ENCODE results near the gene OTOG. TPM values are rescaled to one million over a fixed set of nuclear protein-coding genes. Genes with fewer than 3 reads are reported as not detected.

The OTOG gene
- total and polyA plus RNA-seq, 2 of the 8 experiments (the other 6 are each of a cell fraction or from before 2014, with no cell fraction given) = 0.41 to 1.5 TPM

DNA sequence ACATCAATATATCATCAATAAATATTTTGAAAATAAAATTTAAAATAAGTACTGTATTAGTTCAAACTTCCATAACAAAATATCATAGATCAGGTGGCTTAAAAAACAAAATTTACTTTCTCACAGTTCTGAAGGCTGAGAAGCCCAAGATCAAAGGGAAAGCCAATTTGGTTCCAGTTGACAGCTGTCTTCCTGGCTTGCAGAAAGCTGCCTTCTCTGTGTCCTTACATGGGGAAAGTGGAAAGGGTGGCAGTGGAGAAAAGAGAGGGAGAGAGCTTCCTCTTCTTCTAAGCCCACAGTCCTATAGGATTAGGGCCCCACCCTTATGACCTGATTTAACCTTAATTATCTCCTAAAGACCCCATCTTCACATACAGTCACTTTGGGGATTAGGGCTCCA is 121.1 kb downstream of the OTOG start:
- Histone ChIP-seq H4K20me1 (replicated peaks in 1 of 2; ENCODE audit: control insufficient read depth in 1 of 2, insufficient read depth in 2 of 2, low read length in 2 of 2) (no peaks in the 10 kb centered on the region), H3K4ac (replicated peaks; ENCODE audit: insufficient read length, low read depth, low read length) (no peak overlapping the region), H2BK20ac (ENCODE audit: low read length) (no peak overlapping the region), H3K79me1 (ENCODE audit: low read depth, low read length) (no peaks in the 10 kb centered on the region), H3K56ac (replicated peaks; ENCODE audit: insufficient read length, low read depth, low read length) (no peak overlapping the region), H2BK120ac (replicated peaks; ENCODE audit: low read depth, low read length) (no peak overlapping the region), H4K91ac (replicated peaks; ENCODE audit: insufficient read length, low read length) (no peak overlapping the region), H4K5ac (ENCODE audit: insufficient read length, low read depth, low read length) (no peak overlapping the region), H4K8ac (ENCODE audit: extremely low read depth, insufficient read depth, low read length) (no peak overlapping the region), H3K27me3 (replicated peaks in 1 of 4; ENCODE audit: control insufficient read depth in 3 of 4, extremely low read depth in 1 of 4, insufficient read depth in 3 of 4, low read length in 3 of 4) (peaks cover 0 to 6% (median 0%) of the 10 kb centered on the region in 4 experiments; a peak in 2 of 7 replicates), H2BK12ac (ENCODE audit: low read depth, low read length) (no peak overlapping the region), H3K23me2 (ENCODE audit: low read depth, low read length) (no peaks in the 10 kb centered on the region), H3K36me3 (ENCODE audit: control insufficient read depth in 2 of 4, insufficient read depth in 4 of 4, low read length in 3 of 4) (no peaks in the 10 kb centered on the region), H2AFZ (ENCODE audit: low read length) (no peak overlapping the region), H2BK5ac (ENCODE audit: low read depth, low read length) (no peak overlapping the region), H3K27ac (ENCODE audit: low read depth, low read length) (no peak overlapping the region), H2BK15ac (ENCODE audit: low read length) (no peak overlapping the region), H3K4me1 (replicated peaks in 1 of 4; ENCODE audit: control insufficient read depth in 3 of 4, insufficient read depth in 4 of 4, low read length in 3 of 4) (no peaks in the 10 kb centered on the region), H3K14ac (ENCODE audit: insufficient read length) (no peak overlapping the region), H3K18ac (ENCODE audit: extremely low read depth, low read length) (no peak overlapping the region), H3K4me2 (ENCODE audit: insufficient read depth in 1 of 2, low read depth in 2 of 2, low read length in 2 of 2) (no peak overlapping the region), H3K9me3 (ENCODE audit: insufficient read depth in 2 of 2, low read depth in 1 of 2, low read length in 1 of 2) (no peaks in the 10 kb centered on the region), H2AK5ac (ENCODE audit: low read depth, low read length) (no peak overlapping the region), H3K4me3 (ENCODE audit: extremely low read depth in 1 of 4, insufficient read depth in 2 of 4, low read depth in 3 of 4, low read length in 4 of 4) (no peak overlapping the region), H3K9ac (replicated peaks in 1 of 4; ENCODE audit: extremely low read depth in 1 of 4, low read depth in 3 of 4, low read length in 3 of 4) (no peak overlapping the region), H3K23ac (ENCODE audit: insufficient read length) (no peak overlapping the region), H3K79me2 (ENCODE audit: control insufficient read depth in 1 of 2, insufficient read depth in 2 of 2, low read length in 2 of 2) (no peaks in the 10 kb centered on the region)
- no peak for FAIRE-seq
- POLR2A ChIA-PET (ENCODE audit: partially characterized antibody) = no interaction called here
- CTCF ChIA-PET (ENCODE audit: partially characterized antibody) = interaction anchor here (0.6 to 2.0 kb wide), 6 partner anchors 10 to 195 kb away, joined by 3 to 7 read pairs (median 4); no protein-coding TSS in a partner anchor
- no peak for DNase-seq (ENCODE audit: low read depth in 1 of 2, low spot score in 2 of 2)
- TF ChIP-seq RAD21 (IDR thresholded peaks at IDR 0.05 in 1 of 2, conservative IDR thresholded peaks at IDR 0.05 in 1 of 2; ENCODE audit: low read depth in 2 of 2, low read length in 2 of 2) = no peak
- no peak for TF ChIP-seq EGR1 (IDR thresholded peaks at IDR 0.05; ENCODE audit: borderline replicate concordance, low read depth, low read length)
- TF ChIP-seq TCF12 (IDR thresholded peaks at IDR 0.05; ENCODE audit: low read depth, low read length) = no peak
- TF ChIP-seq, protein P1, sequence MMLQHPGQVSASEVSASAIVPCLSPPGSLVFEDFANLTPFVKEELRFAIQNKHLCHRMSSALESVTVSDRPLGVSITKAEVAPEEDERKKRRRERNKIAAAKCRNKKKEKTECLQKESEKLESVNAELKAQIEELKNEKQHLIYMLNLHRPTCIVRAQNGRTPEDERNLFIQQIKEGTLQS (IDR thresholded peaks at IDR 0.05; ENCODE audit: insufficient read depth, low read depth, low read length) = no peak
- no peak for TF ChIP-seq SIN3A (conservative IDR thresholded peaks at IDR 0.05 in 1 of 2, IDR thresholded peaks at IDR 0.05 in 1 of 2; ENCODE audit: low read depth in 1 of 2, low read length in 2 of 2)
